ENCODE results near the gene MTMR6. TPM values are rescaled to one million over a fixed set of nuclear protein-coding genes. Genes with fewer than 3 reads are reported as not detected.

Gene MTMR6
- total RNA-seq (2021) (27.3 and 28.9 TPM in 2 replicates), Bru-seq, nascent RNA (percentile 90 among the genes with signal in this experiment), BruChase-seq, experiment 1, labeled RNA remaining after a 2-hour chase (percentile 89 among the genes with signal in this experiment), BruChase-seq, experiment 2, labeled RNA remaining after a 6-hour chase (percentile 91 among the genes with signal in this experiment)
- long read RNA-seq, full-length matches to known transcripts, result 62 of 78 reads
- long read RNA-seq, partial matches to known transcripts, result 9 of 78 reads
- long read RNA-seq, other reads (novel, unspliced or antisense), result 7 of 78 reads

DNA sequence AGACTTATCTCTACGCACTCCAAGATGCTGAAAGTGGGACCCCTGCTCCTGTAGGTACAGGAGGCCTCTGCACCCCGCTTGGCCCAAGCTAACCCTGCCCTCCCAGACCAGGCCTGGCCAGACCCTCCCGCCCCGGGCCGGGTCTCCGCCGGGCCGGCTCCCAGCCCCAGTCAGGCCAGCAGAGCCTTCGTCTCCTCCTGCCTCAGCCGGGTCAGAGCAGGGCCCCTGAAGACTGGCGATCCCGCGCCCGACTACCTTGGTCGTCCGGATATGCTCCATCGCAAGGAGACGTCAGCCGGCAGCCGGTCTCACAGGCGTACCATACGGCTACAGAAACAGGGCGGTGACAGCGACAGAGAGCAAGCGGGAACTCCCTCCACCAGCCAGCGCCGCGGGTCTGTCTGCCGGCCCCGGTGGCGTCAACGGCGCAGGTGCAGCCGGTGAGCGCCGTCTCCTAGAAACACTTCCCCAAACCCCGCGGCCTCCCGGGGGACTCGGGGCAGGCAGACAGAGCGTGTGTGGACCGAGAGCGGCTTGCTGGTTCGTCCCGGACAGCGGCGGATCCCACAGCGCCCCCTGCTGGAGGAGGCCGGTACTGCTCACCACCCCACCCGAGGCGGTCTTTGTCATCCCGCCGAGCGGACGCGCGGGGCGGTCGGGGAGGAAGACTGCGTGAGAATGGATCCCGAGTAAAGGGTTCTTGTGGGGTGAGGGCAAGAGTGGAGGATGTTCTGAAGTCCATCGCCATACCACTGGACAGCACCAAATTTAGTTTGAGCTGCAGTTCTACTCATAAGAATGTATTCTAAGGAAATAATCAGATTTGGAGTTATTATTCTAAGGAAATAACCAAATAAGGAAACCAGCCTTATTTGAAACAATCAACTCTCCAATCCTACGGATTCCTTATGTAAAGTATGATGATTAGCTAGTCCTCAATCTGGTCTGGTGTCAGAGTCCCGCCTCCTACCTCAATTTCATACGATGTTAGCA lies at the start of gene MTMR6:
Gene MTMR6, minus strand, starts transcription at position 520 of the 993 bp plus-strand sequence. Its CDS starts 241 bp downstream, at position 279.
- Histone ChIP-seq H3K4me1 (ENCODE audit: insufficient read depth, low read length, poor library complexity, severe bottlenecking) (peaks cover 38% of the 10 kb centered on the region), H3K27ac (ENCODE audit: low read depth, low read length, poor library complexity, severe bottlenecking) (peak within 1 kb of the TSS; percentile 93), H3K36me3 (ENCODE audit: insufficient read depth, low read length, poor library complexity, severe bottlenecking) (no peaks in the 10 kb centered on the region), H3K4me3 (ENCODE audit: low read depth, low read length, poor library complexity, severe bottlenecking) (peak within 1 kb of the TSS; percentile 98), H3K27me3 (replicated peaks; ENCODE audit: insufficient read depth, low read depth, low read length, poor library complexity) (no peaks in the 10 kb centered on the region), H3K9me3 (ENCODE audit: low read depth, low read length, poor library complexity, severe bottlenecking) (no peaks in the 10 kb centered on the region)
- CTCF ChIA-PET, result no interaction called here
- DNase-seq (ENCODE audit: low spot score), result peak; percentile 93
- TF ChIP-seq EZH2 (IDR thresholded peaks at IDR 0.05; ENCODE audit: borderline replicate concordance, low read depth, low read length, poor library complexity, severe bottlenecking), result no peak
- TF ChIP-seq, protein P1, sequence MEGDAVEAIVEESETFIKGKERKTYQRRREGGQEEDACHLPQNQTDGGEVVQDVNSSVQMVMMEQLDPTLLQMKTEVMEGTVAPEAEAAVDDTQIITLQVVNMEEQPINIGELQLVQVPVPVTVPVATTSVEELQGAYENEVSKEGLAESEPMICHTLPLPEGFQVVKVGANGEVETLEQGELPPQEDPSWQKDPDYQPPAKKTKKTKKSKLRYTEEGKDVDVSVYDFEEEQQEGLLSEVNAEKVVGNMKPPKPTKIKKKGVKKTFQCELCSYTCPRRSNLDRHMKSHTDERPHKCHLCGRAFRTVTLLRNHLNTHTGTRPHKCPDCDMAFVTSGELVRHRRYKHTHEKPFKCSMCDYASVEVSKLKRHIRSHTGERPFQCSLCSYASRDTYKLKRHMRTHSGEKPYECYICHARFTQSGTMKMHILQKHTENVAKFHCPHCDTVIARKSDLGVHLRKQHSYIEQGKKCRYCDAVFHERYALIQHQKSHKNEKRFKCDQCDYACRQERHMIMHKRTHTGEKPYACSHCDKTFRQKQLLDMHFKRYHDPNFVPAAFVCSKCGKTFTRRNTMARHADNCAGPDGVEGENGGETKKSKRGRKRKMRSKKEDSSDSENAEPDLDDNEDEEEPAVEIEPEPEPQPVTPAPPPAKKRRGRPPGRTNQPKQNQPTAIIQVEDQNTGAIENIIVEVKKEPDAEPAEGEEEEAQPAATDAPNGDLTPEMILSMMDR (conservative IDR thresholded peaks at IDR 0.05; ENCODE audit: low read depth, low read length), result peak; percentile 99
- intact Hi-C loops (cut with micrococcal nuclease; ENCODE audit: unreplicated experiment), result loop anchor here (5.0 kb wide), 1 partner anchor 115 kb away; the partner anchor contains the start of gene AMER2
- BruUV-seq (replicated peaks), result TSS peak; percentile 63
- POLR2A ChIA-PET (ENCODE audit: low non-redundant PET), result no interaction called here

DNA sequence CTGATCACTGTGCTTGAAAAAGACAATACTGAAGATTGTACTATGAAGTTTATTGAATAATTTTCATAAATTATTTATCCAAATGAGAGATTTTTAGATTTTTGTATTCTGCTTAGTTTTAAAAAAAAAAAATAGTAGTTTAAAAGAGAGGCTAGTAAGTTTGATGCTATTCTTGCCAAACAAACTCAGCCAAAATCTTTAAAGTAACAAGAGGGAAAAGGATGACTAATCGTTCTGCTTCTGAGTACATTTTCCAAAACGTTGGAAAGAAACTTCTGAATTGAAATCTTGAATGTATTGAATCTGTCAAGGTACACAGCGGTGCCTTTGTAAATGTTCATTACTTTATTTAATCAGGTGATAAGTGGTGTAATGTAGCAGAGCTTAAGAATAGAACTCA lies 48.6 kb upstream of the MTMR6 start:
- Histone ChIP-seq H3K9me3 (ENCODE audit: low read depth, low read length, poor library complexity, severe bottlenecking) (no peaks in the 10 kb centered on the region), H3K36me3 (ENCODE audit: insufficient read depth, low read length, poor library complexity, severe bottlenecking) (peaks cover 84% of the 10 kb centered on the region), H3K27me3 (replicated peaks; ENCODE audit: insufficient read depth, low read depth, low read length, poor library complexity) (no peaks in the 10 kb centered on the region), H3K27ac (ENCODE audit: low read depth, low read length, poor library complexity, severe bottlenecking) (no peak overlapping the region), H3K4me1 (ENCODE audit: insufficient read depth, low read length, poor library complexity, severe bottlenecking) (no peaks in the 10 kb centered on the region), H3K4me3 (ENCODE audit: low read depth, low read length, poor library complexity, severe bottlenecking) (no peak overlapping the region)
- no TSS peak for BruUV-seq (replicated peaks)
- DNase-seq (ENCODE audit: low spot score), result no peak
- no peak for TF ChIP-seq EZH2 (IDR thresholded peaks at IDR 0.05; ENCODE audit: borderline replicate concordance, low read depth, low read length, poor library complexity, severe bottlenecking)
- TF ChIP-seq, protein P1 (conservative IDR thresholded peaks at IDR 0.05; ENCODE audit: low read depth, low read length), result no peak
- ChIA-PET POLR2A (ENCODE audit: low non-redundant PET) (no interaction called here), CTCF (no interaction called here)
- intact Hi-C loops (cut with micrococcal nuclease; ENCODE audit: unreplicated experiment), result no loop called here

DNA sequence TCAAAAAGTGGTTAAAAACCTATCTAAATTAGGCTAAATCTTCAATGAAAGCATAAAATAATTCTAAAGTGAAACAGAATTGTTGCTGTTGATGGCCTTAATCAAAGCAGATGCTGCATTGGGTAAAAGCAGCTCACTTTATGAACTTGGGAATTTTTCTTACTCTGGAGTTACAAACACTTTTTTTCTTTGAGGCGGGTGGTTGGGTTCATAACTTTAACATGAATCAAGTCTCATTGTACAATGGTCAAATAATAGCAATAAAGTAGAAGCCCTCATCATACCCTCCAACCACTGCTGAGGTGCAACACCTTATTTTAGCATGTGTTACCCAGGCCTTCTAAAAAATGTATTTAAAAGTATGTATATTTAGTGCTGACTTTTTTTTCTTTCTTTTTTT lies 43.3 kb upstream of the MTMR6 start:
- CTCF ChIA-PET, result no interaction called here
- no peak overlapping the region for H3K27ac ChIP-seq (ENCODE audit: low read depth, low read length, poor library complexity, severe bottlenecking)
- no peaks in the 10 kb centered on the region for H3K9me3 ChIP-seq (ENCODE audit: low read depth, low read length, poor library complexity, severe bottlenecking)
- H3K4me3 ChIP-seq (ENCODE audit: low read depth, low read length, poor library complexity, severe bottlenecking), result no peak overlapping the region
- intact Hi-C loops (cut with micrococcal nuclease; ENCODE audit: unreplicated experiment), result no loop called here
- peaks cover 90% of the 10 kb centered on the region for H3K36me3 ChIP-seq (ENCODE audit: insufficient read depth, low read length, poor library complexity, severe bottlenecking)
- no peaks in the 10 kb centered on the region for H3K4me1 ChIP-seq (ENCODE audit: insufficient read depth, low read length, poor library complexity, severe bottlenecking)
- POLR2A ChIA-PET (ENCODE audit: low non-redundant PET), result no interaction called here
- BruUV-seq (replicated peaks), result no TSS peak
- H3K27me3 ChIP-seq (replicated peaks; ENCODE audit: insufficient read depth, low read depth, low read length, poor library complexity), result no peaks in the 10 kb centered on the region
- no peak for TF ChIP-seq EZH2 (IDR thresholded peaks at IDR 0.05; ENCODE audit: borderline replicate concordance, low read depth, low read length, poor library complexity, severe bottlenecking)
- TF ChIP-seq, protein P1 (conservative IDR thresholded peaks at IDR 0.05; ENCODE audit: low read depth, low read length), result no peak
- no peak for DNase-seq (ENCODE audit: low spot score)
